Muscle layer of duodenum (tissue), 2 donors: Measurements from ENCODE around the gene GAPDH.
"Not testable (repeated sequence)": the region's sequence is repeated elsewhere in the genome, so short reads cannot be mapped to it uniquely, and the experiment has no call there.

ENCODE experiments used
- H3K27ac ChIP-seq: one replicate; pipeline ENCODE4 v1.7.0; 2013; ENCODE audit warnings: mild to moderate bottlenecking, low read length
- H3K27me3 ChIP-seq: one replicate; pipeline ENCODE4 v1.7.0; 2013; ENCODE audit warnings: low read depth, mild to moderate bottlenecking, control low read depth, low read length
- H3K36me3 ChIP-seq, 2 donors: one replicate each; pipeline ENCODE4 v1.7.0; 2013; ENCODE audit warnings: low read length in 2 of 2, control low read depth in 1 of 2, mild to moderate bottlenecking in 1 of 2; ENCODE audit not compliant: insufficient read depth in 2 of 2, control insufficient read depth in 1 of 2
- H3K4me1 ChIP-seq, 2 donors: one replicate each; pipeline ENCODE4 v1.7.0; 2013; ENCODE audit warnings: low read length in 2 of 2, mild to moderate bottlenecking in 2 of 2, control low read depth in 1 of 2, moderate library complexity in 1 of 2; ENCODE audit not compliant: insufficient read depth in 2 of 2, control insufficient read depth in 1 of 2
- H3K4me3 ChIP-seq, 2 donors: one replicate each; pipeline ENCODE4 v1.7.0; 2013; ENCODE audit warnings: low read length in 2 of 2, low read depth in 1 of 2, mild to moderate bottlenecking in 1 of 2
- H3K9me3 ChIP-seq, 2 donors: one replicate each; pipeline ENCODE4 v1.7.0; 2013; ENCODE audit warnings: low read length in 2 of 2, control low read depth in 1 of 2, mild to moderate bottlenecking in 1 of 2; ENCODE audit not compliant: control insufficient read depth in 1 of 2
- donor health status: healthy.

The GAPDH gene

DNA sequence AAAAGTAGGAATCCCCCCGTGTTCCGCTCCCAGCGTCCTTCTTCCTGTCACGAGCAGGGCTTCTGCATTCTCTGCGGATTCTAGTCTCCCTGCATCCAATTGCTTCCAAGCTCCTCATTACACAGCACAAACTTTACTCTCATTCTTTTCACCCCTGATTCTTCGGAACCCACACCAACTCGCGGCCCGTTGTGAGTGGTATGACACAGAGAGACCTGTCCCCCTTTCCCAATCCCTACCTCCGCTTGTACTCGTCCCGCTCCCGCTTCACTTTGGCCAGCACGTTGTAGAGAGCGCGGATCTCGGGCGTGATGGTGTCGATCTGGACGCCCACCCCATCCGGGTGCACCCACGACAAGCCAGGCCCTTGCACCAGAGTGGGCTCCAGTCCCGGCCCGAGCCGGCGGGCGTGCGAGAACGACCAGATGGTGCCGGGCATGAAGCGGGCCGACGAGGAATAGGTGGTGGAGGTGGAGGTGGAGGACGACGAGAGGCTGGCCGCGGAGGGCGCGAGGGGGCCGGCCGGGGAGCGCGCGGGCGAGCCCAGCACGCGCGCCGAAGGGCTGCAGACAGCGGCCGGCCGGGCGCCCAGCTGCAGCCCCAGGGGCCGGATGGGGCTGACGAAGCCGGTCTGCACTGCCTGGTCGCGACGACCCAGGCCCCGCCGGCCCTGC lies 20.8 kb downstream of the GAPDH start:
- Histone ChIP-seq H3K4me3 (peak overlapping the region; percentile 68 to 98), H3K9me3 (no peaks in the 10 kb centered on the region), H3K27me3 (no peaks in the 10 kb centered on the region), H3K27ac (peak overlapping the region; percentile 79), H3K4me1 (peaks cover 18 to 44% of the 10 kb centered on the region in 2 donors), H3K36me3 (peaks cover 12 to 13% of the 10 kb centered on the region in 2 donors)

DNA sequence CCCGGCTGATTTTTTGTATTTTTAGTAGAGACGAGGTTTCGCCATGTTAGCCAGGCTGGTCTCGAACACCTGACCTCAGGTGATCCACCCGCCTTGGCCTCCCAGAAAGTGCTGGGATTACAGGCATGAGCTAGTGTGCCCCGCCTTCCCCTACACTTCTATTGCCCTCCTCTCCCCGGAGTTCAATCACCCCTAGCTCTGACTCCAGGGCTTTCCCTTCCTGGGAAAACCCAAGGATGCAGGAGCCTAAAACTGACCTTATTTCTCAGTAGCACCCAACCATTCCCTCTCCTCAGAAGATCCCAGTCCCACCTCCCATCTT lies 22.1 kb downstream of the GAPDH start:
- H3K4me1 ChIP-seq, result peaks cover 18 to 31% of the 10 kb centered on the region in 2 donors
- H3K27me3 ChIP-seq, H3K9me3 ChIP-seq, H3K27ac ChIP-seq: not testable (repeated sequence)
- H3K36me3 ChIP-seq, result peaks cover 22 to 23% of the 10 kb centered on the region in 2 donors
- H3K4me3 ChIP-seq, result peak overlapping the region in 1 of 2 donors; percentile 98

- Histone ChIP-seq H3K36me3 (peaks cover 25 to 26% of the 10 kb centered on the region in 2 donors), H3K4me3 (no peak overlapping the region), H3K9me3 (no peaks in the 10 kb centered on the region), H3K27me3 (no peaks in the 10 kb centered on the region), H3K27ac (no peak overlapping the region), H3K4me1 (peaks cover 18 to 27% of the 10 kb centered on the region in 2 donors)
Observed at GRCh38 chr12:6556857-6557256, 22.5 kb downstream of the GAPDH start.

DNA sequence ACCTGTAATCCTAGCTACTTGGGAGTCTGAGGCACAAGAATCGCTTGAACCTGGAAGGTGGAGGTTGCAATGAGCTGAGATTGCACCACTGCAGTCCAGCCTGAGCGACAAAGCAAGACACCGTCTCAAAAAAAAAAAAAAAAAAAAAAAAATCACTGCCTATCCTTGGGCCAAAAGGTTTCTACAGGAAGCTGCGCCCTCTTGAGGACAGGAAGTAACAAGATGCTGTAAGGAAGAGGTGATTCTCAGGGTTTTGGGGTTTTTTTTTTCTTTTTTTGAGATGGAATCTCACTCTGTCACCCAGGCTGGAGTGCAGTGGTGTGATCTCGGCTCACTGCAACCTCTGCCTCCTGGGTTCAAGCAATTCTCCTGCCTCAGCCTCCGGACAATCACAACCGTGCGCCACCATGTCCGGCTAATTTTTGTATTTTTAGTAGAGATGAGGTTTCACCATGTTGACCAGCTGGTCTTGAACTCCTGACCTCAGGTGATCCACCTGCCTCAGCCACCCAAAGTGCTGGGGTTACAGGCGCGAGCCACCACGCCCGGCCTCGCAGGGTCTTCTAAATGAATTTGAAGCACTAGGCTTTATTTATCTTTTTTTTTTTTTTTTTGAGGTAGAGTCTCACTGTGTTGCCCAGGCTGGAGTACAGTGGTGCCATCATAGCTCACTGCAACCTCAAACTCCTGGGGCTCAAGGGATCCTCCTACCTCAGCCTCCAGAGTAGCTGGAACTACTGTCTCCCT lies 23.9 kb downstream of the GAPDH start:
- not testable (repeated sequence) for H3K9me3 ChIP-seq, H3K27me3 ChIP-seq, H3K4me3 ChIP-seq, H3K27ac ChIP-seq
- H3K4me1 ChIP-seq, result peaks cover 6 to 15% of the 10 kb centered on the region in 2 donors
- peaks cover 37 to 39% of the 10 kb centered on the region in 2 donors for H3K36me3 ChIP-seq

DNA sequence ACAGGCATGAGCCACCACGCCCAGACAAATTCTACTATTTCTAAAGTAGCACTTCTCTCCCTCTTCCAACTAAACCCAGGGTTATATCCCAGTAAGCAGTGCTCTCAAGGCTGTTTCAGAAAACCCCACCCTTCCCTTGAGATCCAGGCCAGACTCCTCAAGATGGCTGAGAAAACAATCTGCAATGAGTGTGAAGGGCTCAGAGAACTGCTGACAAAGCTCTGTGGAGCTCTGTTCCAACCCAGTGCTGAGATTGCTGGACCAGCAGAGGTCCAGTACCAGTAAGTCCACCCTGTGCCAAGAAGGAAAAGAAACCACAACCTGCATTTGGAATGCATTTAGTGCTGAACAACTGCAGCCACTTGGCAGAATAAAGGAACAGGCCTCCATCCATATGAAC lies 25.2 kb downstream of the GAPDH start:
- Histone ChIP-seq H3K9me3 (no peaks in the 10 kb centered on the region), H3K27ac (no peak overlapping the region), H3K4me3 (no peak overlapping the region), H3K4me1 (peaks cover 0 to 5% of the 10 kb centered on the region in 2 donors), H3K27me3 (no peaks in the 10 kb centered on the region), H3K36me3 (peaks cover 39 to 47% of the 10 kb centered on the region in 2 donors)

GRCh38 chr12:6560501-6561205 lies 26.3 kb downstream of the GAPDH start:
- Histone ChIP-seq H3K27me3 (no peaks in the 10 kb centered on the region), H3K4me3 (no peak overlapping the region), H3K4me1 (peaks cover 0 to 4% of the 10 kb centered on the region in 2 donors), H3K27ac (no peak overlapping the region), H3K9me3 (no peaks in the 10 kb centered on the region), H3K36me3 (peaks cover 41 to 53% of the 10 kb centered on the region in 2 donors)

GRCh38 chr12:6562881-6563280 lies 28.6 kb downstream of the GAPDH start:
- H3K27me3 ChIP-seq, result no peaks in the 10 kb centered on the region
- no peaks in the 10 kb centered on the region for H3K9me3 ChIP-seq
- no peak overlapping the region for H3K27ac ChIP-seq
- H3K4me3 ChIP-seq, result no peak overlapping the region
- peaks cover 52 to 61% of the 10 kb centered on the region in 2 donors for H3K36me3 ChIP-seq
- H3K4me1 ChIP-seq, result peaks cover 7 to 9% of the 10 kb centered on the region in 2 donors

GRCh38 chr12:6563448-6564050 lies 29.2 kb downstream of the GAPDH start:
- Histone ChIP-seq H3K36me3 (peaks cover 52 to 61% of the 10 kb centered on the region in 2 donors), H3K4me1 (peaks cover 7 to 9% of the 10 kb centered on the region in 2 donors), H3K4me3 (no peak overlapping the region), H3K27ac (no peak overlapping the region), H3K9me3 (no peaks in the 10 kb centered on the region), H3K27me3 (no peaks in the 10 kb centered on the region)

- H3K27ac ChIP-seq, result peak overlapping the region; percentile 82
- H3K4me1 ChIP-seq, result peaks cover 7 to 9% of the 10 kb centered on the region in 2 donors
- H3K4me3 ChIP-seq, result peak overlapping the region; percentile 80 to 94
Observed at GRCh38 chr12:6567112-6567670, 32.9 kb downstream of the GAPDH start.

DNA sequence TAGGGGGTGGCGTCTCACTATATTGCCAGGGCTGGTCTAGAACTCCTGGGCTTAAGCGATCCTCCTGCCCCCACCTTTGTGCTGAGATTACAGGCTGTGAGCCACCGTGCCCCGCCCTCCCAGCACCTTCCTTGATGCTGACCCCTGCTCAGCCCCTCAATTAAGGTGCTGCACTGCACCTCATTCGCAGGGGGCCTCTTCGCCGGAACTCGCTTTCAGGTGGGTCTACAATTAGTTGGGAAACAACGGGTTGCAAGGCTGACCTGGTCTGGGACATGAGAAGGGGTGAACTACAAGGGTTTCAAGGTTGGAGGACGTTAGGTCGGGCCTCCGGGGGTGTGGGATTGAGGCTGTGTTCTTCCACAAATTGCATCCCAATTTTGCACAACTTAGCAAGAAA lies 35.0 kb downstream of the GAPDH start:
- peaks cover 6 to 7% of the 10 kb centered on the region in 2 donors for H3K4me1 ChIP-seq
- no peaks in the 10 kb centered on the region for H3K9me3 ChIP-seq
- no peak overlapping the region for H3K27ac ChIP-seq
- peaks cover 42 to 59% of the 10 kb centered on the region in 2 donors for H3K36me3 ChIP-seq
- H3K27me3 ChIP-seq, result no peaks in the 10 kb centered on the region
- H3K4me3 ChIP-seq, result no peak overlapping the region

More at GRCh38 chr12:6567112-6567670, 32.9 kb downstream of the GAPDH start:
- Histone ChIP-seq H3K36me3 (peaks cover 48 to 55% of the 10 kb centered on the region in 2 donors), H3K9me3 (no peaks in the 10 kb centered on the region), H3K27me3 (no peaks in the 10 kb centered on the region)

DNA sequence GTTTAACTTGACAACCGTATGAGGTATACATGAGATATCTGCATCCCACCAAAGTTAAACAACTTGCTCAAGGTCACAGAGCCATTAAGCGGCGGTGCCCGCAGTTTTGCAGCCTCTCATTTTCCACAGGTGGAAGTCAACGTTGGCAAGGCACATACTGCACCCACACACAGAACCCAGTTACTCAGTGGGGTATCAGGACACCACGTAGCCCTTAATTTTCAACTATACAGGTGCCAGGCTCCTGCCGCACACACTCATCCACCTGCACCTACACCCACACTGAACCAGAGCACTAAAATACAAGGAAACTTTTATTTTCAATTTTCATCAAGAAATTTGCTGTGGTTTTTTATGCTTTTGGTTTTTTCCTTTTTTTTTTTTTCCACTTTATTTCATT lies 35.5 kb downstream of the GAPDH start:
- H3K4me1 ChIP-seq, result peaks cover 6 to 7% of the 10 kb centered on the region in 2 donors
- peaks cover 46 to 60% of the 10 kb centered on the region in 2 donors for H3K36me3 ChIP-seq
- H3K27me3 ChIP-seq, result no peaks in the 10 kb centered on the region
- H3K9me3 ChIP-seq, result no peaks in the 10 kb centered on the region
- H3K27ac ChIP-seq, result no peak overlapping the region
- H3K4me3 ChIP-seq, result no peak overlapping the region
